GM19372 (cell line): Measurements from ENCODE around the gene ARHGAP4.

Source experiments
- ATAC-seq: cut with Tn5 transposase; IDR thresholded peaks from one replicate; pipeline ENCODE4 v1.9.1; 2021; ENCODE audit warnings: mild to moderate bottlenecking, low read depth, moderate library complexity; ENCODE audit not compliant: unreplicated experiment

The ARHGAP4 gene

GRCh38 chrX:153884136-153884535, 41.9 kb downstream of the ARHGAP4 start:
- ATAC-seq: no peak

- no peak for ATAC-seq
Observed at GRCh38 chrX:153883163-153883843, 42.8 kb downstream of the ARHGAP4 start.

- no peak for ATAC-seq
Observed at GRCh38 chrX:153882557-153882956, 43.5 kb downstream of the ARHGAP4 start.

GRCh38 chrX:153882086-153882498, 44.0 kb downstream of the ARHGAP4 start:
- no peak for ATAC-seq

GRCh38 chrX:153881281-153881680, 44.8 kb downstream of the ARHGAP4 start:
- no peak for ATAC-seq

- no peak for ATAC-seq
Observed at GRCh38 chrX:153880440-153880815, 45.6 kb downstream of the ARHGAP4 start.

- no peak for ATAC-seq
Observed at GRCh38 chrX:153879741-153880439, 46.2 kb downstream of the ARHGAP4 start.

GRCh38 chrX:153878969-153879653, 47.0 kb downstream of the ARHGAP4 start:
- ATAC-seq: no peak

- ATAC-seq: no peak
Observed at GRCh38 chrX:153878345-153878744, 47.7 kb downstream of the ARHGAP4 start.

GRCh38 chrX:153877571-153878261, 48.3 kb downstream of the ARHGAP4 start:
- ATAC-seq: no peak

GRCh38 chrX:153876112-153876491, 50.0 kb downstream of the ARHGAP4 start:
- ATAC-seq: no peak

- no peak for ATAC-seq
Observed at GRCh38 chrX:153875391-153876111, 50.5 kb downstream of the ARHGAP4 start.

GRCh38 chrX:153874366-153875125, 51.5 kb downstream of the ARHGAP4 start:
- no peak for ATAC-seq

- no peak for ATAC-seq
Observed at GRCh38 chrX:153874085-153874365, 52.0 kb downstream of the ARHGAP4 start.

GRCh38 chrX:153873282-153874084, 52.6 kb downstream of the ARHGAP4 start:
- no peak for ATAC-seq

- no peak for ATAC-seq
Observed at GRCh38 chrX:153871946-153872878, 53.9 kb downstream of the ARHGAP4 start.

- no peak for ATAC-seq
Observed at GRCh38 chrX:153871451-153871850, 54.6 kb downstream of the ARHGAP4 start.

- ATAC-seq: no peak
Observed at GRCh38 chrX:153870791-153871360, 55.2 kb downstream of the ARHGAP4 start.
